ENCODE measurements around the gene CD58. TPM values are rescaled to one million over a fixed set of nuclear protein-coding genes. Genes with fewer than 3 reads are reported as not detected.

CD58 gene
- polyA plus RNA-seq, 1 donor (not counting 4 experiments of a cell fraction or from before 2014, with no cell fraction given) = 38.6 TPM

DNA sequence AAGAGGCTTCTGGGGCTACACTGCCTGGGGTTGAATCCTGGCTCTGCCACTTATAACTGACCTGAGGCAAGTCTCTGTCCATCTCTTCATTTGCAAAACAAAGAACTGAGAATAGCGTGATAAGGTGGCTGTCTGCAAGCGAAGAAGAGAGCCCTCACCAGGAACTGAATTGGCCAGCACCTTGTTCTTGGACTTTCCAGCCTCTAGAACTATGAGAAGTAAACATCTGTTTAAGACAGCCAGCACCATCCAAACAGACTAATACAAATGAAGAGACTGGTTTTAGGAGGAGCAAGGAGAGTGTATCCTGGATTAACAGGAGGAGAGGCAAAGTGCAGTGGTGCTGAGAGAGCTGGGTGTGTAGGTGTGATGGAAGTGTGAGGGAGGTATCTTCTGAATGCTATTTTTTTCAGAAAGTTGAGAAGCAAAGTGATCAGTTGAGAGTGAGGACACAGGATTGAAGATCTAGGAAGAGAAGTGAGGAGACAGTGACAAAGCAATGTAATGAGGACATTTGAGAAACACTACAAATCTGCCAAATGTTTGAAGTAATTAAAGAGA, 59.3 kb downstream of the CD58 start:
- FAIRE-seq = no peak

DNA sequence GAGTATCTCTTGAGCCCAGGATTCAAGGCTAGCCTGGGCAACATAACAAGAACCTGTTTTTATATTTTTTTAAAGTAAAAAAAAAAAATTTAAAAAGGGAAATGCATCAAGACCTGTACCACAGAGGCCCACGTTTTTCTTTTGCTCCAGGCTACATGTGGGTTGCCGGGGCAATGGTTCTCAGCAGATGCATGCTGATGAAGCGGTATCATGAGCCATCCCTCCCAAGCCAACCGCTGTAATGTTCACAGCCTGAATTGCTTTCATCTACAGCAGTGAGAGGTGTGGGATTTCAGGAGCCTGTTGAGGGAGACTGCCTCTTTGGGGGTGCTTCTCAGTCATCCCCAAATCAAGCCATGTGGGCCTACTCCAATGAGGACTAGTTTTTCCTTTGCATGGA, 60.5 kb downstream of the CD58 start:
- no peak overlapping the region for H3K4me2 ChIP-seq (ENCODE audit: control insufficient read depth, extremely low read depth, insufficient read depth, low read depth, low read length)
- no peak overlapping the region for H3K4me3 ChIP-seq (ENCODE audit: control insufficient read depth in 2 of 3, extremely low read depth in 1 of 3, insufficient read depth in 2 of 3, low read depth in 1 of 3, low read length in 3 of 3)
- dilution Hi-C loops (cut with MboI; ENCODE audit: extremely low pct_ligation_motif_present, low sequenced_read_pairs) = no loop called here
- H3K36me3 ChIP-seq (ENCODE audit: control insufficient read depth in 2 of 2, extremely low read depth in 1 of 2, insufficient read depth in 2 of 2, low read length in 2 of 2) = no peaks in the 10 kb centered on the region
- DNase-seq (ENCODE audit: low read depth, low spot score) (no peak), FAIRE-seq (no peak)
- H3K27ac ChIP-seq (ENCODE audit: control insufficient read depth, insufficient read depth, low read length) = no peak overlapping the region
- no peaks in the 10 kb centered on the region for H3K9me3 ChIP-seq (ENCODE audit: control insufficient read depth, low read depth, low read length)
- TF ChIP-seq, protein P1, sequence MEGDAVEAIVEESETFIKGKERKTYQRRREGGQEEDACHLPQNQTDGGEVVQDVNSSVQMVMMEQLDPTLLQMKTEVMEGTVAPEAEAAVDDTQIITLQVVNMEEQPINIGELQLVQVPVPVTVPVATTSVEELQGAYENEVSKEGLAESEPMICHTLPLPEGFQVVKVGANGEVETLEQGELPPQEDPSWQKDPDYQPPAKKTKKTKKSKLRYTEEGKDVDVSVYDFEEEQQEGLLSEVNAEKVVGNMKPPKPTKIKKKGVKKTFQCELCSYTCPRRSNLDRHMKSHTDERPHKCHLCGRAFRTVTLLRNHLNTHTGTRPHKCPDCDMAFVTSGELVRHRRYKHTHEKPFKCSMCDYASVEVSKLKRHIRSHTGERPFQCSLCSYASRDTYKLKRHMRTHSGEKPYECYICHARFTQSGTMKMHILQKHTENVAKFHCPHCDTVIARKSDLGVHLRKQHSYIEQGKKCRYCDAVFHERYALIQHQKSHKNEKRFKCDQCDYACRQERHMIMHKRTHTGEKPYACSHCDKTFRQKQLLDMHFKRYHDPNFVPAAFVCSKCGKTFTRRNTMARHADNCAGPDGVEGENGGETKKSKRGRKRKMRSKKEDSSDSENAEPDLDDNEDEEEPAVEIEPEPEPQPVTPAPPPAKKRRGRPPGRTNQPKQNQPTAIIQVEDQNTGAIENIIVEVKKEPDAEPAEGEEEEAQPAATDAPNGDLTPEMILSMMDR (optimal IDR thresholded peaks at IDR 0.05 in 1 of 3, IDR thresholded peaks at IDR 0.05 in 1 of 3, conservative IDR thresholded peaks at IDR 0.05 in 1 of 3; ENCODE audit: extremely low read depth in 1 of 3, insufficient read depth in 2 of 3, low read length in 3 of 3) = no peak
- TF ChIP-seq EZH2 (IDR thresholded peaks at IDR 0.05; ENCODE audit: low read length) = no peak
- no peaks in the 10 kb centered on the region for H3K9me1 ChIP-seq (ENCODE audit: control insufficient read depth, extremely low read depth, insufficient read depth, low read length)
- peaks cover 32% of the 10 kb centered on the region for H3K4me1 ChIP-seq (ENCODE audit: control insufficient read depth, extremely low read depth, insufficient read depth, low read length)
- H3K27me3 ChIP-seq (ENCODE audit: control insufficient read depth, extremely low read depth, insufficient read depth, low read length) = no peaks in the 10 kb centered on the region
- no peaks in the 10 kb centered on the region for H3K79me2 ChIP-seq (ENCODE audit: control insufficient read depth, insufficient read depth, low read length)
- H2AFZ ChIP-seq (ENCODE audit: control insufficient read depth, low read length) = no peak overlapping the region
- H4K20me1 ChIP-seq (ENCODE audit: control insufficient read depth, extremely low read depth, insufficient read depth, low read length) = no peaks in the 10 kb centered on the region
- H3K9ac ChIP-seq (ENCODE audit: control insufficient read depth, extremely low read depth, insufficient read depth, low read length) = no peak overlapping the region

More for the DNA sequence above, 59.3 kb downstream of the CD58 start:
- Histone ChIP-seq H3K4me3 (ENCODE audit: control insufficient read depth in 2 of 3, extremely low read depth in 1 of 3, insufficient read depth in 2 of 3, low read depth in 1 of 3, low read length in 3 of 3) (no peak overlapping the region), H3K27me3 (ENCODE audit: control insufficient read depth, extremely low read depth, insufficient read depth, low read length) (no peaks in the 10 kb centered on the region), H2AFZ (ENCODE audit: control insufficient read depth, low read length) (no peak overlapping the region), H3K79me2 (ENCODE audit: control insufficient read depth, insufficient read depth, low read length) (no peaks in the 10 kb centered on the region), H3K9me1 (ENCODE audit: control insufficient read depth, extremely low read depth, insufficient read depth, low read length) (no peaks in the 10 kb centered on the region), H3K4me2 (ENCODE audit: control insufficient read depth, extremely low read depth, insufficient read depth, low read depth, low read length) (no peak overlapping the region), H4K20me1 (ENCODE audit: control insufficient read depth, extremely low read depth, insufficient read depth, low read length) (no peaks in the 10 kb centered on the region), H3K9me3 (ENCODE audit: control insufficient read depth, low read depth, low read length) (no peaks in the 10 kb centered on the region), H3K27ac (ENCODE audit: control insufficient read depth, insufficient read depth, low read length) (no peak overlapping the region), H3K36me3 (ENCODE audit: control insufficient read depth in 2 of 2, extremely low read depth in 1 of 2, insufficient read depth in 2 of 2, low read length in 2 of 2) (no peaks in the 10 kb centered on the region), H3K4me1 (ENCODE audit: control insufficient read depth, extremely low read depth, insufficient read depth, low read length) (peaks cover 25% of the 10 kb centered on the region), H3K9ac (ENCODE audit: control insufficient read depth, extremely low read depth, insufficient read depth, low read length) (no peak overlapping the region)
- no peak for DNase-seq (ENCODE audit: low read depth, low spot score)
- TF ChIP-seq, protein P1 (optimal IDR thresholded peaks at IDR 0.05 in 1 of 3, IDR thresholded peaks at IDR 0.05 in 1 of 3, conservative IDR thresholded peaks at IDR 0.05 in 1 of 3; ENCODE audit: extremely low read depth in 1 of 3, insufficient read depth in 2 of 3, low read length in 3 of 3) = no peak
- TF ChIP-seq EZH2 (IDR thresholded peaks at IDR 0.05; ENCODE audit: low read length) = no peak
- dilution Hi-C loops (cut with MboI; ENCODE audit: extremely low pct_ligation_motif_present, low sequenced_read_pairs) = no loop called here

Measured in keratinocyte (primary cell).